Measurements from ENCODE around the gene CDKL4.
"Not testable (repeated sequence)": the region's sequence is repeated elsewhere in the genome, so short reads cannot be mapped to it uniquely, and the experiment has no call there.

CDKL4 gene

DNA sequence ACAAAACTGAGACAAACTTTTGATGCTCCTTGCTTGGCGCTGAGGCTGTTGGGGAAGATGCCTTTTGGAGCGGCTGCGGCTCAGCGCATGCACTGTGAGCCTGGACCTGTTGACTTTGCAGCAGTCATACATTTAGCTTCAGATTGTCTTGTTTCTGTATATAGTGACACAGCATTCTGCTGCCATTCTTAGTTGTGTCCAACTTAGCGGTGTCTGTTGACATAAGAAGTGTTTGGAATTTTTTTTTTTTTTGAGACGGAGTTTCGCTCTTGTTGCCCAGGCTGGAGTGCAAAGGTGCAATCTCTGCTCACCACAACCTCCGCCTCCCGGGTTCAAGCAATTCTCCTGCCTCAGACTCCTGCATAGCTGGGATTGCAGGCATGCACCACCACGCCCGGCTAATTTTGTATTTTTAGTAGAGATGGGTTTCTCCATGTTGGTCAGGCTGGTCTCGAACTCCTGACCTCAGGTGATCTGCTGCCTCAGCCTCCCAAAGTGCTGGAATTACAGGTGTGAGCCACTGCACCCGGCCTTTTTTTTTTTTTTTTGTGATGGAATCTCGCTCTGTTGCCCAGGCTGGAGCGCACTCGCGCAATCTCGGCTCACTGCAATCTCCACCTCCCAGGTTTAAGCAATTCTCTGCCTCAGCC lies 105.5 kb downstream of the CDKL4 start:
- not testable (repeated sequence) for H3K36me3 ChIP-seq (ENCODE audit: insufficient read depth, low read length); H3K9me3 ChIP-seq (ENCODE audit: control insufficient read depth, insufficient read depth, low read length); H3K9ac ChIP-seq (ENCODE audit: low read depth, low read length)
- peaks cover 26% of the 10 kb centered on the region for H3K4me1 ChIP-seq (ENCODE audit: insufficient read depth, low read length)

GRCh38 chr2:39136799-39137198 lies 107.0 kb downstream of the CDKL4 start:
- H3K9ac ChIP-seq (ENCODE audit: low read depth, low read length) = no peak overlapping the region
- no peaks in the 10 kb centered on the region for H3K36me3 ChIP-seq (ENCODE audit: insufficient read depth, low read length)
- H3K4me1 ChIP-seq (ENCODE audit: insufficient read depth, low read length) = peaks cover 19% of the 10 kb centered on the region
- H3K9me3 ChIP-seq (ENCODE audit: control insufficient read depth, insufficient read depth, low read length) = no peaks in the 10 kb centered on the region

DNA sequence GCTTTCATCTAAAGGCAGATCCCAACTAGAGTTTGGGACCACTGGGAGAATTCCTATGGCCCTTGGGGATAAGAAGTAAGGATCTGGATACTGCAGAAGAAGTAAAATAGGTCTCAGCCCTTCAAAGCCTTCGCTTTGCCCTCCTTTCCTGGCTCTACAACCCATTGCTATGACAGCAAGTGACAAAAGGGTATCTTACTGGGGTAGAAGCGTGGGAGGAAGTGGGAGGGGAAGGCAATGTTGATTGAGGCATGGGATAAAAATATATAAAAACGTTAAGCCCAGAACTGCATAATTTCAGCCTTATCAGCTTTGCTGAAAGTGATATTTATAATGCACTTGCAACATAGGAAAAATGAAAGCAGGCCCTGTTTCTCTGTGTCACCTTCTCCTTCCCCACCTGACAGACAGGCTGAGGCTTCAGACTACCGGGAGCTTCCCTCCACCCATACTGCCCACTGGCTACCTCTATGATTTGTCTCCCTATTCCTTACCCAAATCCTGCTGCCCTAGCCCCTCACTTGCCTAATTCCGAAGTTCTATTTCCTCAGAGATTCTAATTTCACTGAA lies 108.0 kb downstream of the CDKL4 start:
- peaks cover 12% of the 10 kb centered on the region for H3K4me1 ChIP-seq (ENCODE audit: insufficient read depth, low read length)
- no peaks in the 10 kb centered on the region for H3K36me3 ChIP-seq (ENCODE audit: insufficient read depth, low read length)
- H3K9ac ChIP-seq (ENCODE audit: low read depth, low read length) = no peak overlapping the region
- no peaks in the 10 kb centered on the region for H3K9me3 ChIP-seq (ENCODE audit: control insufficient read depth, insufficient read depth, low read length)

DNA sequence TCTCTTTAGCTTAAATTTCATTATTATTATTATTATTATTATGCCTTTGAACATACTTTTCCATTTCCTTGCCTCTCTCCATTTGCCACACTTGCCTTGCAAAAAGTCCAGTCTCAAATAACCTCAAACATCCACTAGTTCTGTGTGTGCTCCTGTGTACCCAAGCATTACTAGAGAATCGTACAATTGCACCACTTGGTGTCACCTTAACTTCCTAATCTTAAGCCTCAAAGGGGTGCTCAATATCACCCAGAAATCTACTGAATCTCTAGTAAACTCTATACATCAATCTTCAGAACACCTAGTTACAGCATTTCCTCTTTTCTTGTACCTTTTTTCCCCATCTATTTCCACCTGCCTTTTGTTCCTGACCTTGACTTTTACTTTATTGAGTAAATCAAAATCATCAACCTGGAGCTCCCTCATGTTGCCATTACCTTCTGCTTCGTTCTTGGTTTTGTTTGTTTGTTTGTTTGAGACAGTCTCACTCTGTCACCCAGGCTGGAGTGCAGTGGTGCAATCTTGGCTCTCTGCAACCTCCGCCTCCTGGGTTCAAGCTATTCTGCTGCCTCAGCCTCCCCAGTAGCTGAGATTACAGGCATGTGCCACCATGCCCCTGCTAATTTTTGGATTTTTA lies 110.4 kb downstream of the CDKL4 start:
- no peak overlapping the region for H3K9ac ChIP-seq (ENCODE audit: low read depth, low read length)
- H3K36me3 ChIP-seq (ENCODE audit: insufficient read depth, low read length) = no peaks in the 10 kb centered on the region
- no peaks in the 10 kb centered on the region for H3K9me3 ChIP-seq (ENCODE audit: control insufficient read depth, insufficient read depth, low read length)
- no peaks in the 10 kb centered on the region for H3K4me1 ChIP-seq (ENCODE audit: insufficient read depth, low read length)

DNA sequence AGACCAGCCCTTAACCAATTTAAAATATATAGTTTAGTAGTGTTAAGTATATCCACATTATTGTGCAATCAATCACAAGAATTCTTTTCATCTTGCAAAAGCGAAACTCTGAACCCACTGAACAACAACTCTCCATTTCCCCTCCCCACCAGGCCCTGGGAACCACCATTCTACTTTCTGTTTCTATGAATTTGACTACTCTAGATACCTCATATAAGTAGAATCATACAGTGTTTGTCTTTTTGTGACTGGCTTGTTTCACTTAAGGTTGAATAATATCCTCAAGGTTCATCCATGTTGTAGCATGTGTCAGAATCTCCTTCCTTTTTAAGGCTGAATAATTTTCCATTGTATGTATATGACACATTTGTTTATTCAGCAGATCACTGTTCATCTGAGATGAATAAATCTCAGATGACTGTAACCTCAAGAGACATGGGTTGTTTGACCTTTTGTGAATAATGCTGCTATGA lies 114.8 kb downstream of the CDKL4 start:
- H3K36me3 ChIP-seq (ENCODE audit: insufficient read depth, low read length) = no peaks in the 10 kb centered on the region
- H3K4me1 ChIP-seq (ENCODE audit: insufficient read depth, low read length) = no peaks in the 10 kb centered on the region
- no peak overlapping the region for H3K9ac ChIP-seq (ENCODE audit: low read depth, low read length)
- no peaks in the 10 kb centered on the region for H3K9me3 ChIP-seq (ENCODE audit: control insufficient read depth, insufficient read depth, low read length)

DNA sequence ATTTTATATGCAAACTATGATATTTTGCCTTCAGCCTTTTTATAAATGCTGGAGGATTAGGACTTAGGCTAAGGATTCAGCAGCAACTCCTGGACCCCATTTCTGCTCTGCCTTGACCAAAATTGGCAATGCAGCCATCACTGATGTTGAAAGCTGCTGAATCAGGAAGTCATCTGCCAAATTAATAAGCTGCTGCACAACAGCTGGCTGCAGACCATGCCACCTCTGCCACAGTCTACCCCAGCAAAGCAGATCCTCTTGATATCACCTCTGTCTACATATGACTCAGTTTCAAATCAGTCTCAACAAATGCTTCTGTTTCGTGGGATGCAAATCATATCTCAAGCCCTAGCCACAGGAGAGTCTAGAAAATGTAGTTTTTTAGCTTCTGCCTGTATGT lies 115.8 kb downstream of the CDKL4 start:
- Histone ChIP-seq H3K9ac (ENCODE audit: low read depth, low read length) (no peak overlapping the region), H3K9me3 (ENCODE audit: control insufficient read depth, insufficient read depth, low read length) (no peaks in the 10 kb centered on the region), H3K4me1 (ENCODE audit: insufficient read depth, low read length) (no peaks in the 10 kb centered on the region), H3K36me3 (ENCODE audit: insufficient read depth, low read length) (no peaks in the 10 kb centered on the region)

All from ES-I3 (cell line).